ENCODE data around the gene HRC.
"Not testable (repeated sequence)": the region's sequence is repeated elsewhere in the genome, so short reads cannot be mapped to it uniquely, and the experiment has no call there.

Gene HRC

DNA sequence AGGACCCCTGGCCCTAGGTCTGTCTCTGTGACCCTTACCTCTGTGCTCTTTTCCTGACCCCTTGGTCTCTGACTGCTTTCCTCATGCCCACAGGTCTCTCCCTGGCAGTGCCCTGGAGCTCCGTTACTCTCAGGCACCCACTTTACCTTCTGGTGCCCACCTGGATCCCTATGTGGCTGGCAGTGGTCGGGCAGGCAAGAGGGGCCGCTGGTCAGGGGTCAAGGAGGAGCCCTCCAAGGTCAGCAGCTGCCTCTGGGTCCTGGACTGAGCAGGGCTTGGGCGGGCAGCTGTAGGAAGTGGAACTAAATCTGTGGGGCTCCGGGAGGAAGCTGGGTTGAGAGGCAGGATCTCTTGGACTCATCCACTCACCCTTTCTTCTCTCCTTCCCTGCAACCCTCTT, 19.5 kb downstream of the HRC start:
- no peak for DNase-seq
- Mint-ChIP-seq H3K4me1 (peaks cover 12% of the 10 kb centered on the region), H3K27ac (no peak overlapping the region), H3K4me3 (no peak overlapping the region), H3K27me3 (peaks cover 46% of the 10 kb centered on the region), H3K36me3 (no peaks in the 10 kb centered on the region), H3K9me3 (no peaks in the 10 kb centered on the region)
- CTCF ChIA-PET = interaction anchor here (1.6 to 2.0 kb wide), 2 partner anchors 11 to 13 kb away, joined by 4 to 7 read pairs; no protein-coding TSS in a partner anchor

DNA sequence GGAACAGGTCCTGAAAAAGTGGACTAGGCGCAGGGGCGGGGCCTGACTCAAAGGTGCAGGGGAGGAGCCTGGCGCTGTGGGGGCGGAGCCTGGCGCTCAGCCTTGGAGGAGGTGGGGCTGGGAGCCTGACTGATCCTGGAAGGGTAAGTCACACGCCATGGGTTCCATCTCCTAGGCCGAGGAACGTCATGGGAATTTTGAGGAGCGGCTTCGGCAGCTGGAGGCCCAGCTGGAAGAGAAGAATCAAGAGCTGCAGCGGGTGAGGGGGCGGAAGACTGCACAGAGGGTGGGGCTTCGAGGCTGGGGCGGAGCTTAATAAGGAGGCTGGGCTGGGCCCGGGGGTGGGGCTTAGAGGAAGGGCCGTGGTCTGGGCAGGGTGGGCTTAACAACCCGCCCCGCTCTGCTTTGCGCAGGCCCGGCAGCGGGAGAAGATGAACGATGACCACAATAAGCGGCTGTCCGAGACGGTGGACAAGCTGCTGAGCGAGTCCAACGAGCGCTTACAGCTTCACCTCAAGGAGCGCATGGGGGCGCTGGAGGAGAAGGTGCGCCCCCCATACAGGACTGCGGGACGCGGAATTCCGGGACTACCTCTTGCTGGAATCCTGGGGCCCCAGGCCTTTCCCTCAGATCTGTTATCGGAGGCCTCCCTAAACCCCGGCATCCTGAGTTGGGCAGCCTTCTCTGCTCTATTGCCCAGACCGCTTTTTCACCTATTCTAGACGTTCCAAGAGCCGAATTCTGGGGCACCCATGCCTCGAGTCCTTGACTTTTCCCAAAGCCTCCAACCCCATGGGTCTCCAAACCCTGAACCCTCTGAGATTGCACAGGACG, 21.4 kb downstream of the HRC start:
- H3K9me3 Mint-ChIP-seq = no peaks in the 10 kb centered on the region
- no peaks in the 10 kb centered on the region for H3K36me3 Mint-ChIP-seq
- CTCF ChIA-PET = interaction anchor here (1.4 kb wide), 1 partner anchor 36 kb away, joined by 3 read pairs; no protein-coding TSS in a partner anchor
- peak overlapping the region; percentile 54 for H3K4me3 Mint-ChIP-seq
- peaks cover 37% of the 10 kb centered on the region for H3K27me3 Mint-ChIP-seq
- no peak overlapping the region for H3K27ac Mint-ChIP-seq
- DNase-seq = peak; percentile 62
- peaks cover 12% of the 10 kb centered on the region for H3K4me1 Mint-ChIP-seq

DNA sequence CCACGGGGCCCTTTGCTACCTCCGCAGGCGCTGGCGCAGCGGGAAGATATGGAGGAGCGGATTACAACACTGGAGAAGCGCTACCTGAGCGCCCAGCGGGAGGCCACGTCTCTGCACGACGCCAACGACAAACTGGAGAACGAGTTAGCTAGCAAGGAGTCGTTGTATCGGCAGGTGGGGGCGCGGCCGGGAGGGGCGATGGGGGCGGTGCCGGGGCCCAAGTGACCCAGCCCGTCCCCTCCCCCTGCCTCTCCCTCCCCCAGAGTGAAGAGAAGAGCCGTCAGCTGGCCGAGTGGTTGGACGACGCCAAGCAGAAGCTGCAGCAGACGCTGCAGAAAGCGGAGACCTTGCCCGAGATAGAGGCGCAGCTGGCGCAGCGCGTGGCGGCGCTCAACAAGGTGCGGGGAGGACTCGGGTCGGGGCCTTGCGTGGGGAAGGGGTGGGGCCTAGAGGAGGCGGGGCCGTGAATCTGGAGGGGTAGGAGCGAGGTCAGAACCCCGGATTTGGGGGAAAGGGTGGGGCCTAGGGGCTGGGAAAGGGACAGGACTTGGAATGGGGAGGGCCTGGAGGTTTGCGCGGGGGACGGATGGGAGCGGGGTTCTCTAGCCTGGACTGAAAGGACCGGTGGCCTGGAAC, 22.1 kb downstream of the HRC start:
- Mint-ChIP-seq H3K36me3 (no peaks in the 10 kb centered on the region), H3K9me3 (no peaks in the 10 kb centered on the region), H3K27me3 (peaks cover 37% of the 10 kb centered on the region), H3K4me1 (peaks cover 19% of the 10 kb centered on the region), H3K4me3 (peak overlapping the region; percentile 54), H3K27ac (no peak overlapping the region)
- CTCF ChIA-PET = no interaction called here
- peak; percentile 46 for DNase-seq

DNA sequence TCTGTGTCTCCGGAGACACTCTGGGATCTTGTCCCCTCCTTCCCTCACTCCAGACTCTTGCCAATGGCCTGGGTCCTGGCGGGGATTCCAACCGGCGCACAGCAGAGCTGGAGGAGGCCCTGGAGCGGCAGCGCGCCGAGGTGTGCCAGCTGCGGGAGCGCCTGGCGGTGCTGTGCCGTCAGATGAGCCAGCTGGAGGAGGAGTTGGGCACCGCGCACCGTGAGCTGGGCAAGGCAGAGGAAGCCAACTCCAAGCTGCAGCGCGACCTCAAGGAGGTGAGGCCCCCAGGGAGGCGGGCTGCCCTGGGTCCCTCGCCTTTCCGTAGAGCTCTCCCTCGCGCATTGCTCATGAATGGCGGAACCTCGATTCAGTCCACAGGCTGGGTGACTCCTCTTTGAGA, 24.9 kb downstream of the HRC start:
- peaks cover 25% of the 10 kb centered on the region for H3K4me1 Mint-ChIP-seq
- CTCF ChIA-PET = interaction anchor here (0.5 to 3.6 kb wide), 3 partner anchors 15 to 922 kb away, joined by 3 to 18 read pairs (median 9); partner anchors contain the start of gene LIN7B
- no peak for DNase-seq
- peaks cover 41% of the 10 kb centered on the region for H3K27me3 Mint-ChIP-seq
- H3K36me3 Mint-ChIP-seq = no peaks in the 10 kb centered on the region
- H3K4me3 Mint-ChIP-seq = no peak overlapping the region
- no peak overlapping the region for H3K27ac Mint-ChIP-seq
- no peaks in the 10 kb centered on the region for H3K9me3 Mint-ChIP-seq

DNA sequence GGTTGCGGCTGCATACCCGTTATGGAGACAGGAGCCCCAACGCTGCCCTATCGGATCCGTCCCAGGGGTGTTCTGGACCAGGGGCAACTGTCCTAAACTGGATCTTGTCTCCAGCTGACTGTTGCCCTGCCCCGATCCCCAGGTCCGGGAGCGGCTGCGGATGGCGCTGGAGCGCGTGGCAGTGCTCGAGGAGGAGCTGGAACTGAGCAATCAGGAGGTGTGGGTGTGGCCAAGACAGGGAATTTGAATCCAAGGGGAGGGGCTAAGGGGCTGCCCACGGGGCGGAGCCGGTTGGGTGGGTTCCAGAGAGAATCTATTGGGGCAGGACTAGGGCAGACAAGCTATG, 26.0 kb downstream of the HRC start:
- H3K27ac Mint-ChIP-seq = no peak overlapping the region
- H3K4me3 Mint-ChIP-seq = no peak overlapping the region
- H3K4me1 Mint-ChIP-seq = peaks cover 25% of the 10 kb centered on the region
- no peaks in the 10 kb centered on the region for H3K36me3 Mint-ChIP-seq
- peaks cover 41% of the 10 kb centered on the region for H3K27me3 Mint-ChIP-seq
- H3K9me3 Mint-ChIP-seq = no peaks in the 10 kb centered on the region
- DNase-seq = no peak
- CTCF ChIA-PET = interaction anchor here (2.1 to 3.6 kb wide), 3 partner anchors 15 to 31 kb away, joined by 9 to 18 read pairs (median 10); partner anchors contain the start of gene LIN7B

DNA sequence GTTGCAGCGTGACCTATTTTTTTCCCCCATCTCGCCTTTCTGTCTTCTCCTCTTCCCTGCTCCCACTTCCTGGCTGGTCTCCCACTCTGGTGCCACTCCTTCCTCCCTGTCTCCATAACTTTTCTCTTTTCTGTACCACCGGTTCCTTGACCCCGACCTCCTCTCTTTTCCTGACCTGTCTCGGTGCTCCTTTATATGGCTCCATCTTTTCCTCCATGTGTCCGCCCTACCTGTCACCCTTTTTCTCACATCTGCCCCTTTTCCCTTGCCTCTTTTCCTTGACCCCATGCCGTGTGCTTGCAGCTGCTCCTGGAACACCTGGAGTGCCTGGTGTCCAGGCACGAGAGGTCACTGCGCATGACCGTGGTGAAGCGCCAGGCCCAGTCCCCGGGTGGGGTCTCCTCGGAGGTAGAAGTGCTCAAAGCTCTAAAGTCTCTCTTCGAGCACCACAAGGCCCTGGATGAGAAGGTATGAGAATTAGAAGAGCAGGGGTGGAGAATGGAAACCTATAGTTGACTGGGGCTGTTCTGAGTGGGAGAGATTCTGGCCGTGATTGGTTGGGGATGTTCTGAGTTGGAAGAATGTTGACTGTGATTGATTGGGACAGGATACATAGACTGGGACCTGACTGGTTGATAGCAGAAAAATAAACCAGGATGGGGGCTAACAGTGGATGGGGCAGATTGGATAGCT, 26.5 kb downstream of the HRC start:
- Mint-ChIP-seq H3K27ac (no peak overlapping the region), H3K4me1 (peaks cover 23% of the 10 kb centered on the region), H3K27me3 (peaks cover 38% of the 10 kb centered on the region), H3K36me3 (no peaks in the 10 kb centered on the region), H3K4me3 (peak overlapping the region; percentile 75), H3K9me3 (no peaks in the 10 kb centered on the region)
- CTCF ChIA-PET = interaction anchor here (0.6 to 3.6 kb wide), 4 partner anchors 14 to 136 kb away, joined by 3 to 18 read pairs (median 10); partner anchors contain the start of genes GYS1, LIN7B and RUVBL2
- no peak for DNase-seq

DNA sequence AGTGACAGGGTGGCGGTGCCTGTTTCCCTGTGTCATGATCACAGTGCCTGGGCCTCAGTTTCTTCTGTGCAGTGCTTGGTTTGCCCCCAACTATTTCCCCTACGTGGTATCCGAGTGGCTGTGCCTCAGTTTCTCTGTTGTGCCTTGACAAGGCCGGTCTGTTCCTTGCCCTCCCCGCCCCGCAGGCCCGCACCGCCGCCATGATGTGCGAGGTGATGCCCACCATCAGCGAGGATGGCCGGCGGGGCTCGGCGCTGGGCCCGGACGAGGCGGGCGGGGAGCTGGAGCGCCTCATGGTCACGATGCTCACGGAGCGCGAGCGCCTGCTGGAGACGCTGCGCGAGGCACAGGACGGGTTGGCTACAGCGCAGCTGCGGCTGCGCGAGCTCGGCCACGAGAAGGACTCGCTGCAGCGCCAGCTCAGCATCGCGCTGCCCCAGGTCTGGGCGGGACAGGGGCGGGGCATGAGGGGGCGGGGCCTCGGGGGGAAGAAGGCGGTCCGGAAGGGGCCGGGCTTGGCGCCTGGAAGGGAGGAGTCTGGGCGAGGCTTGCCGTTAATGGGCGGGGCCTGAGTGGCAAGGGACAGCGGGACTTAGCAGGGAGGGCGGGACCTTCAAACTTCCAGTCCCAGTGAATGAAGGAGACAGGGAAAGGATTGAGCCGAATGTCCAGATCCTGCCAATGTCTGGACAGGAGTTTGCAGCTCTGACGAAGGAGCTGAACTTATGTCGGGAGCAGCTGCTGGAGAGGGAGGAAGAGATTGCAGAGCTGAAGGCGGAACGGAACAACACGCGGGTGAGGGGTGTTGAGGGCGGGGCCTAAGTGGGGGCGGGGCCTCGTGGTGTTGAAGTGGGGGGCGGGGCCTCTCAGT, 27.3 kb downstream of the HRC start:
- Mint-ChIP-seq H3K4me1 (peaks cover 16% of the 10 kb centered on the region), H3K36me3 (no peaks in the 10 kb centered on the region), H3K27ac (peak overlapping the region; percentile 79), H3K4me3 (peak overlapping the region; percentile 75), H3K27me3 (peaks cover 38% of the 10 kb centered on the region), H3K9me3 (no peaks in the 10 kb centered on the region)
- CTCF ChIA-PET = interaction anchor here (0.6 to 3.6 kb wide), 4 partner anchors 14 to 135 kb away, joined by 3 to 18 read pairs (median 7); partner anchors contain the start of genes GYS1, LIN7B and RUVBL2
- DNase-seq = peak; percentile 95

DNA sequence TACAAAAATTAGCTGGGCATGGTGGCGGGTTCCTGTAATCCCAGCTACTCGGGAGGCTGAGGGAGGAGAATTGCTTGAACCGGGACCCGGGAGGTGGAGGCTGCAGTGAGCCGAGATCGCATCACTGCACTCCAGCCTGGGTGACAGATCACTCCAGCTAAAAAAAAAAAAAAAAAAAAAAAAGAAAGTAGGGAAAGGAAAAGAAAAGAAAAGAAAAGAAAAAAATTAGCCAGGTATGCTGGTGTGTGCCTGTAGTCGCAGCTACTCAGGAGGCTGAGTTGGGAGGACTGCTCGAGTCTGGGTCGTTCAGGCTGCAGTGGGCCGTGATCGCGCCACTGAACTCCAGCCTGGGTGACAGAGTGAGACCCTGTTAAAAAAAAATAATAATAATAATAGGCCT, 28.0 kb downstream of the HRC start:
- H3K9me3 Mint-ChIP-seq, DNase-seq, H3K36me3 Mint-ChIP-seq, H3K27ac Mint-ChIP-seq, H3K4me3 Mint-ChIP-seq: not testable (repeated sequence)
- CTCF ChIA-PET = interaction anchor here (0.5 to 3.6 kb wide), 4 partner anchors 14 to 29 kb away, joined by 3 to 18 read pairs (median 7); partner anchors contain the start of gene LIN7B
- Mint-ChIP-seq H3K4me1 (peaks cover 12% of the 10 kb centered on the region), H3K27me3 (peaks cover 37% of the 10 kb centered on the region)

DNA sequence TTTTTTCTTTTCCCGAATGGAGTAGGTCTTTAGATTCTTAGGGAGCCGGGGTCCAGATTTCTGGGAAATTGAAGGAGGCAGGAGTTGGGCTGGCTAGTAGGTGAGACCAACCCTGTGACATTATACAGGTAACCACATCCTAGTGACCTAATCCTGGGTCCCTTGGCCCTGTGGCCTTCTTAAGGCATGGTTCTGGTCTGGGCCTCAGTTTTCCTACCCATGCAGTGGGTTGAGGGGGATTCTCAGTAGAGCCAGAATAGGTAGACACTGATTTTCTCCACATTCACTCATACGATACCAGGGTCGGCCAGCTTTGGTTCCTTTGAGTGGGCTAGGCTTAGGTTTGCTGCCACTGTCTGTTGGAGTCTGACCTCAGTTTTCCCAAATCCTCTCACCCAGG, 28.6 kb downstream of the HRC start:
- H3K4me1 Mint-ChIP-seq = peaks cover 12% of the 10 kb centered on the region
- no peak for DNase-seq
- no peaks in the 10 kb centered on the region for H3K9me3 Mint-ChIP-seq
- CTCF ChIA-PET = no interaction called here
- H3K4me3 Mint-ChIP-seq = no peak overlapping the region
- H3K36me3 Mint-ChIP-seq = no peaks in the 10 kb centered on the region
- H3K27ac Mint-ChIP-seq = no peak overlapping the region
- peaks cover 38% of the 10 kb centered on the region for H3K27me3 Mint-ChIP-seq

DNA sequence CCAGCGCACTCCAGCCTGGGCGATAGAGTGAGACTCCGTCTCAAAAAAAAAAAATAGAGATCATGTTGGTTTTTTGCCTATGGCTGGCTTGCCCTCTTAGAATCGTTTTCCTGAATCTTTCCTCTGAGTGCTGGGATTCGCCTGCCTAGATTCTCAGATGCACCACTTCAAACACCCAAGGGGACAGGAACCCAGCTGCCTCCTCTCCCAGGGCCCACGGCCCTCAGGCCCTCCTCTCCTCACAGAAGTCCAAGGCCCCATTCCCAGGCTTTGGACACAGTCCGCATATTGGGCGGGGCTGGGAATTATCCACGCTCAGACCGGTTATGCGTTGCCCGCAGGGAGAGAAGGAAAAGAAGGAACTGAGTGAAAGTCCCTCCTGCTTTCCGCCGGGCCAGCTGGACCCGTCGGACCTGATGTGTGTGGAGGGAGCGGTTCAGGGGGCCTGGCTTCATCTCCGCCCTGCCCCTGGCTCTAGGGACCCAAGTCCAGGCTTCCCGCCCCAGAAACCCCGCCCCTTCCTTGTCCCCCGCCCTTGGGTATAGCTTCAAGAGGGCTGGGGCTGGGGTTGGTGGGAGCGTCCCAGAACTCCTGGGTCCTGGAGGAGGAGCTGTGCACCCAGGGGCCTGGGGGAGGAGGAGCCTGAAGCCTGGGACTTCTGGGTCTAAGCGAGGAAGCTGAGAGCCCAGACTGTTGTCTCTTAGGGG, 30.0 kb downstream of the HRC start:
- H3K4me1 Mint-ChIP-seq = peaks cover 20% of the 10 kb centered on the region
- no peak for DNase-seq
- no peaks in the 10 kb centered on the region for H3K9me3 Mint-ChIP-seq
- no peak overlapping the region for H3K27ac Mint-ChIP-seq
- CTCF ChIA-PET = interaction anchor here (0.7 to 1.4 kb wide), 2 partner anchors 11 to 28 kb away, joined by 5 to 6 read pairs; partner anchors contain the start of gene LIN7B
- no peak overlapping the region for H3K4me3 Mint-ChIP-seq
- H3K36me3 Mint-ChIP-seq = no peaks in the 10 kb centered on the region
- peaks cover 49% of the 10 kb centered on the region for H3K27me3 Mint-ChIP-seq

DNA sequence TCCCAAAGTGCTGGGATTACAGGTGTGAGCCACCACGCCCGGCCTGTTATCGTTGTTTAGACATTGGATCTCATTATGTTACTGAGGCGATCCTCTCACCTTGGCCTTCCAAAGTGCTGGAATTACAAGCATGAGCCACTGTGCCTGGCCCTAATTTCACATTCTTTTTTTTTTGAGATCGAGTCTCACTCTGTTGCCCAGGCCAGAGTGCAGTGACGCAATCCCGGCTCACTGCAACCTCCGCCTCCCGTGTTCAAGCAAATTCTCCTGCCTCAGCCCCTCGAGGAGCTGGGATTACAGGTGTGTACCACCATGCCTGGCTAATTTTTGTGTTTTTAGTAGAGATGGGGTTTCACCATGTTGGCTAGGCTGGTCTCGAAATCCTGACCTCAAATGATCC, 31.9 kb downstream of the HRC start:
- DNase-seq, H3K4me3 Mint-ChIP-seq, H3K9me3 Mint-ChIP-seq, H3K36me3 Mint-ChIP-seq, CTCF ChIA-PET, H3K27ac Mint-ChIP-seq: not testable (repeated sequence)
- Mint-ChIP-seq H3K4me1 (peaks cover 19% of the 10 kb centered on the region), H3K27me3 (peaks cover 57% of the 10 kb centered on the region)

DNA sequence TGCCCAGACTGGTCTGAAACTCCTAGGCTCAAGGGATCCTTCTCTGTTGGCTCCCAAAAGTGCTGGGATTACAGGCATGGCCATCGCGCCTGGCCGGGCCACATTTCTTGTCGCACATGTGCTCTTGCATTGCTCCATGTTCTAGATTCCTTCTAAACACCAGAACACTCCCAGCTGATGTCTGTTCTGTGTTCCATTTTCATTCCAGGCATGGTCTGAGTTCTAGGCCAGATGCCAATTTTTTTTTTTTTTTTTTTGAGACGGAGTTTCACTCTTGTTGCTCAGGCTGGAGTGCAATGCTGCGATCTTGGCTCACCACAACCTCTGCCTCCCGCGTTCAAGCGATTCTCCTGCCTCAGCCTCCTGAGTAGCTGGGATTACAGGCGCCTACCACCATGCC, 33.4 kb downstream of the HRC start:
- H3K4me3 Mint-ChIP-seq = peak overlapping the region; percentile 10
- peaks cover 24% of the 10 kb centered on the region for H3K4me1 Mint-ChIP-seq
- H3K36me3 Mint-ChIP-seq, H3K27ac Mint-ChIP-seq, DNase-seq, CTCF ChIA-PET, H3K9me3 Mint-ChIP-seq: not testable (repeated sequence)
- H3K27me3 Mint-ChIP-seq = peaks cover 56% of the 10 kb centered on the region

DNA sequence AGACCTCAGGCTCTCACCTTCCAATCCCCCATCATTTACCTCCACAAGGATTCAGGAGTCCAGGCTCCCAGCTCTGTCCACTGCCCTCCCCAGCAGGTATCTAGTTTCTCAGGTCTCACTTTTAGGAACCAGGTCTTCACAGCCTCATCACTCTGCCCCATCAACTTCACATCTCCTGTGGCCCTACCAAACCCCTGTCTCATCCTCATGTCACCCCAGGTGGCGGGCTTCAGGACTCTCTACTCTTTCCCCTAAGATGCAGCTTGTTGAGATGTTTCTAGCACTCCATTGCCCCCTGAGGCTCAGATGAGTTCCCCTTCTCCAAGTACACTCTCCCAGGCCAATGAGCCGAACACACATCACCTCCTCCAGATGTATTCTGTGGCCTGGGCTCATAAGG, 34.3 kb downstream of the HRC start:
- DNase-seq = no peak
- H3K36me3 Mint-ChIP-seq = no peaks in the 10 kb centered on the region
- H3K27me3 Mint-ChIP-seq = peaks cover 53% of the 10 kb centered on the region
- H3K4me1 Mint-ChIP-seq = peaks cover 32% of the 10 kb centered on the region
- H3K4me3 Mint-ChIP-seq = peak overlapping the region; percentile 53
- CTCF ChIA-PET = interaction anchor here (0.6 to 1.5 kb wide), 3 partner anchors 18 to 25 kb away, joined by 3 to 9 read pairs (median 3); no protein-coding TSS in a partner anchor
- no peak overlapping the region for H3K27ac Mint-ChIP-seq
- H3K9me3 Mint-ChIP-seq = no peaks in the 10 kb centered on the region
